DMS153 treated with DMSO at 0.1 percent for 48 hours (cell line): ENCODE results near the gene TRPM3.
A peak's percentile ranks its signal among the peaks of the same experiment; 100 is the strongest.
"Not testable (repeated sequence)": the region's sequence is repeated elsewhere in the genome, so short reads cannot be mapped to it uniquely, and the experiment has no call there.

ENCODE experiments used
- DNase-seq: peaks from one replicate; lab custom pipeline; 2025; ENCODE audit not compliant: unreplicated experiment; lab: John Stamatoyannopoulos, UW

Gene TRPM3

GRCh38 chr9:70679845-70680244, 441.6 kb downstream of the TRPM3 start:
- DNase-seq: no peak

GRCh38 chr9:70678153-70678552, 443.3 kb downstream of the TRPM3 start:
- DNase-seq: no peak

- DNase-seq: no peak
Observed at GRCh38 chr9:70677055-70677735, 444.2 kb downstream of the TRPM3 start.

- no peak for DNase-seq
Observed at GRCh38 chr9:70675868-70676370, 445.5 kb downstream of the TRPM3 start.

- DNase-seq: no peak
Observed at GRCh38 chr9:70673844-70674243, 447.6 kb downstream of the TRPM3 start.

- no peak for DNase-seq
Observed at GRCh38 chr9:70672161-70672649, 449.2 kb downstream of the TRPM3 start.

GRCh38 chr9:70668751-70669150, 452.7 kb downstream of the TRPM3 start:
- no peak for DNase-seq

- no peak for DNase-seq
Observed at GRCh38 chr9:70658765-70659164, 462.7 kb downstream of the TRPM3 start.

GRCh38 chr9:70656281-70656680, 465.1 kb downstream of the TRPM3 start:
- DNase-seq: no peak

- DNase-seq: no peak
Observed at GRCh38 chr9:70654144-70654543, 467.3 kb downstream of the TRPM3 start.

- not testable (repeated sequence) for DNase-seq
Observed at GRCh38 chr9:70644627-70645026, 476.8 kb downstream of the TRPM3 start.

- no peak for DNase-seq
Observed at GRCh38 chr9:70642341-70642740, 479.1 kb downstream of the TRPM3 start.

- DNase-seq: no peak
Observed at GRCh38 chr9:70641631-70642030, 479.8 kb downstream of the TRPM3 start.

- DNase-seq: no peak
Observed at GRCh38 chr9:70641031-70641430, 480.4 kb downstream of the TRPM3 start.

- peak; percentile 24 for DNase-seq
Observed at GRCh38 chr9:70639853-70640814, 481.3 kb downstream of the TRPM3 start.

- no peak for DNase-seq
Observed at GRCh38 chr9:70635790-70636189, 485.6 kb downstream of the TRPM3 start.

GRCh38 chr9:70634696-70635095, 486.7 kb downstream of the TRPM3 start:
- no peak for DNase-seq

- DNase-seq: no peak
Observed at GRCh38 chr9:70630971-70631370, 490.4 kb downstream of the TRPM3 start.

GRCh38 chr9:70629080-70629685, 492.2 kb downstream of the TRPM3 start:
- DNase-seq: not testable (repeated sequence)

- DNase-seq: no peak
Observed at GRCh38 chr9:70625078-70625477, 496.3 kb downstream of the TRPM3 start.

- DNase-seq: no peak
Observed at GRCh38 chr9:70618784-70619183, 502.6 kb downstream of the TRPM3 start.
